ENCODE measurements around the gene TASOR2.

The TASOR2 gene

GRCh38 chr10:5658871-5659618 is 25.6 kb upstream of the TASOR2 start:
- DNase-seq = no peak

DNA sequence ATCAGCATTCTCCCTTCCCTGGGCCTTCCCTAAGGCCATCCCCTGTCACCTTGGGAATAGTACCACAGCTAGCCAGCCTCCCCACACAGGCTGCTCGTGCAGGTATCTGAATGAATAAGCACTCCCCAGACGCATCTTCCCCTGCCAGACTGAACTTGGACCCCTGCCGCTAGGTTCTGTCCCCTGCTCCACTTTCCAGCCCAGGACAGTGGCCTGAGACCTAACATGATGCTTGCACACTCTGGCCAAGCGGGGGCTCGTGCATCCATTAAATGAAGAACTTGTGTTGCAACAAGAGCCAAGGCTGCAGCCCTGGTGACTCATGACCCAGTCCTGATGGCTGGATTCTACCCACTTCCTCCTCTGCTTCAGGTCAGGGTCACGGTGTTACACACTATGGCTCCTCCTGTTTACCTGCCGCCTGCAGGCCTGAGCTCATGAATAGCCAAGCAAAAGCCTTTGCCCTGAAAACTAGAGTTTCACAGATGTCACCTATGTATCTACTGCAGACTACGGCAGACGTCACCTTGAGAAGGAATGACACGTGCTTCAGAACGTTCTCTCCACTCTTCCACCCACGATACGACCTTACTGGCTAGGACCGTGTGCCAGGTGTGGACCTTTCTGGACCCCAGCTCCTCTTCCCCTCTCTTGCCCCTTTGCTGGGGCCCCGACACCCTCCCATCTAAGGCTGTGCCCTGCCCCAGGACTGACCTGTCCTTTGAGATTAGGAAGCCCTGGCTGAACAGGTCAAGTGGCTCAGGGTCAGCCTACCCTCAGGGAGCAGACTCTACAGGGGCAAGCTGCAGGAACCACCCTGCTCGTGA is 24.7 kb upstream of the TASOR2 start:
- DNase-seq = no peak

DNA sequence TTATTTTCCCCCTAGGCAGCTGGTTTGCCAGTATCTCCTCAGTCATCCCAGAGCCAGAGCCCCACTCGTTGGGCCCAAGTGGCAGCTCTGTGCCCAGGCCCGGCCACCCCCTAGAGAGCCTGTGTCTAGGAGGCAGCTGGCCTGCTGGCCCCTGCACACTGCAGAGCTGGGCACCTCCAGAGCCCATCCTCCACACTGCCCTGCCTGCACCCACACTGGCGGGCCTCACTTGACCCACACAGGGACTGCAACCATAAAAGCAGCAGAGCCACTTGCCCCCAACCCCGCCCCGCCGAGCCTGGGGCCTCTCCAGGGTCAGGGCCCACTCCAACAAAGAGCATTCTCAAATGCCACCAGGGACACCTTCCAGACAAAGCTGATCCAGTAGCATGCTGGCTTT is 23.6 kb upstream of the TASOR2 start:
- DNase-seq = no peak

- no peak for DNase-seq
Measured at GRCh38 chr10:5662708-5663579, 21.7 kb upstream of the TASOR2 start.

- DNase-seq = no peak
Measured at GRCh38 chr10:5663692-5664427, 20.8 kb upstream of the TASOR2 start.

GRCh38 chr10:5665373-5666007 is 19.1 kb upstream of the TASOR2 start:
- DNase-seq = no peak

GRCh38 chr10:5666008-5666840 is 18.4 kb upstream of the TASOR2 start, which contains the start of gene ASB13:
Gene ASB13, minus strand, starts transcription at chr10:5666595. Its CDS starts 44 bp downstream, at chr10:5666551.
- no peak for DNase-seq

GRCh38 chr10:5666841-5667630 is 17.6 kb upstream of the TASOR2 start:
- no peak for DNase-seq

DNA sequence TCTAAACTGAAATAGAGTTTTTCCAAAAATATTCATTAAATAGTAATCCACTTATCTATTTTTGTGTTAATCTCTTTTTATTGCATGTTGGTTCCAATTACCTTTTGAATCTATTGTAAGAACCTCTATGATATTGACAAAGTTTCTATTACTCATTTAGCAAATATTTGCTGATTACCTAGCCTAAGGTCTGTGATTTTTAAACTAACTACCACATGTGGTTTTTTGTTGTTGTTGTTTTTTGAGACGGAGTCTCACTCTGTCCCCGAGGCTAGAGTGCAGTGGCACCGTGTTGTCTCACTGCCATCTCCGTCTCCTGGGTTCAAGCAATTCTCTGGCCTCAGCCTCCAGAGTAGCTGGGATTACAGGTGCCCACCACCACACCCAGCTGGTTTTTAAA is 16.2 kb upstream of the TASOR2 start:
- no peak for DNase-seq

DNA sequence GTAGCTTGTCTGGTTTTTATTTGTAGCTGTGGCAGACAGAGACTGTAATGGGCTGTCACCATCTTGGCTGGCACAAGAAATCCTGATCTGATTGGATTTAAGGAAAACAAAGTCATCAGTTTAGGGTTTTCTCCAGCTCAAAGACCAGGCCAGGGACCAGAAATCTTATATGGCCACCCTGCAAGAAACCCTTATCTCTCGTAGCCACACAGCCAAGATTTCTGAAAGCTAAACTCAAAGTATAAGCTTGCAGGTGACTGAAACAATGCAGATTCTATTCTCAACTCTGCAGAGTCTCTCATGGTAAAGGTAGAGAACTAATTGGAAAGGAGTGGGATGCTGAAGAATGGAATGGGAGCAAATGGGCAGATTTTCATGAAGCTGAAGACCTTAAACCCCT is 15.0 kb upstream of the TASOR2 start:
- DNase-seq = no peak

DNA sequence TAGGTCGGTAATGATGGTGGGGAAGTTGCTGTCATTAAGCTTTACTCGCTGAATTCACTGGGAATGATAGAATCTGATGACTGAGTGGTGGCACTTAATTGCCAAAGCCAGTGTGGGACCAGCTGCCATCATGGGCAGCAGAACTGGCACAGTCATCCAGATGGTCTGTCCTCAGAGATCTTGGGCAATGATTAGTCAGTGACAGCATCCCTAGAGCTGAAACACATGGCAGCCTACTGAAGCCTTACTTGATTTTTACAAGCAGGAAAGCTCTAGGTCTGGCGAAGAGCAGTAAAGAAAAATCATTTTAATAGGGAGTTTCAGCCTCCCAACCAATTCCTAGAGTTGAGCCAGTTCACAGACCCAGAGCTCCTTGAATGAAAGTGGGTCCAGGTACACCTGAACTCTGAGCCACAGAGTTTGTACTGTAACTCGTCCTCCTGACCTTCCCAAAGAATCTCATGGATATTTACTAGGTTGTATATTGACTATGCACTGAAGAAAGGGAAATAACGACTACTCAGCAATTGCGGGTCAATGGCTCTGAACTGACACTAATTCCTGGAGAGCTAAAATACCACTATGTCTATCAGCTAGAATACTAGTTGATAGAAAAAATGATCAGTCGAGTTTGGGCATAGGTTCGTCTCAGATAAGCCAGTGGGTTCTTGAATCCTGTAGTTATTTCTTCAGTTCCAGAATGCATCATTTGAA is 13.8 kb upstream of the TASOR2 start:
- no peak for DNase-seq

DNA sequence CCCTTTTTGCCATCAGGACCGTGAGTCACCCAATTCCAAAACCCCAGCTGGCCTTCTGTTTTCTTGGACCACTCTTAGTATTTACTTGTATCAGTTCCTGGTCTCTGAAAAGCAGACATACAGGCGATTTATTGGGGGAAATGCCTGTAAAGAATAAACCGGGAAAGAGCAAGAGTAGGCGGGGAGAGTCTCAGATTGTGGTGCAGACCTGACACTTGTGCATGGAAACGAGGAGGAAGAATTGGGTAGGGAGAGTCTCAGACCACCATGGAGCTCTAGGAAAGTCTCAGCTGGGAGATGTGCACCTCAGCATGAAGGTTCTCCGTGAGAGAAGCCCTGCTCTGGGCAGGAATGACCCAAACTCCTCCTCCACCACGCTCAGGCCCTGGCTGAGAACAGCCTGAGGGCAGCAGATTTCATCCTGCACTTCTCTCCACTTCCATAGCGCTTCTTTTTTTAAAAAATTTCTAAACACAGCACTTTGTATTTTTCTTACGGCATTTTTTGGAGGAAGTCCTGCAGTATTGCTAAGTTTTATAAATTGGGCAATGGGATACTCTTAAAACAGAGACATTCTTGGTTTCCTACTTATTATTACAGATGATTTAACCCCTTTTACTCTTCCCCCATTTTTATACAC is 6.1 kb upstream of the TASOR2 start:
- DNase-seq = no peak

GRCh38 chr10:5679037-5679435 is 5.6 kb upstream of the TASOR2 start:
- DNase-seq = no peak

DNA sequence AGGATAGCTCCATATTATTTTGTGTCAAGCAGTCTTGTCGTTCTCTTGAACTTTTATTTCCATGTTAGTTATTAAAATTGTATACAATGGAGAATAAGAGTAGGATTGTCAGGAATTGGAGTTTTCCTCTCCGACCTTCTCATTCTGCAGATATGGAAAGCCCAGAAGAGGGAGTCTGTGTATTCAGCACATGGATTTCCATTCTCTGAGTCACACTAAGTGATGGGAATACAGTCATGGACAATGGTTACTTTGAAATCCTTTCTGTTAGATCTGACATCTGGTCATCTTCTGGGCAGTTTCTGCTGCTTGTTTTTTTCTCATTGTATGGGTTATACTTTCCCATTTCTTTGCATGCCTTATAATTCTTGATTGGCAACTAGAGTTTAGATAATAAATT is 5.0 kb upstream of the TASOR2 start:
- DNase-seq = no peak

- DNase-seq = no peak
Measured at GRCh38 chr10:5681930-5682329, 2.7 kb upstream of the TASOR2 start.

GRCh38 chr10:5683065-5683464 is 1.6 kb upstream of the TASOR2 start:
- no peak for DNase-seq

- DNase-seq = peak; percentile 49
Measured at GRCh38 chr10:5684971-5685763, 529 bp downstream of the TASOR2 start.

GRCh38 chr10:5685764-5686240 is 1.2 kb downstream of the TASOR2 start:
- no peak for DNase-seq
